ENCODE measurements around the gene ZNF394. TPM values are rescaled to one million over a fixed set of nuclear protein-coding genes. Genes with fewer than 3 reads are reported as not detected.

ZNF394 gene
- total RNA-seq, 1 experiment from 2014 or later = 20.0 TPM

DNA sequence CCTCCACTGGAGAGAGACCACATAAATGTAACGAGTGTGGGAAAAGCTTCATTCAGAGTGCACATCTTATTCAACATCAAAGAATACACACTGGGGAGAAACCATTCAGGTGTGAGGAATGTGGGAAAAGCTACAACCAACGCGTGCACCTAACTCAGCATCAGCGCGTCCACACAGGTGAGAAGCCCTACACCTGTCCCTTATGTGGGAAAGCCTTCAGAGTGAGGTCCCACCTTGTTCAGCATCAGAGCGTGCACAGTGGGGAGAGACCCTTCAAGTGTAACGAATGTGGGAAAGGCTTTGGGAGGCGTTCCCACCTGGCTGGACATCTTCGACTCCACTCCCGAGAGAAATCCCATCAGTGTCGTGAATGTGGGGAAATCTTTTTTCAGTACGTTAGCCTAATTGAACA, 31.3 kb upstream of the ZNF394 start:
- DNase-seq (ENCODE audit: low read depth, low spot score) (no peak), ATAC-seq (no peak)
- Histone ChIP-seq H3K4me3 (ENCODE audit: low read depth in 2 of 2, low read length in 2 of 2) (no peak overlapping the region), H3K9me3 (ENCODE audit: control insufficient read depth, insufficient read depth, low read depth, low read length) (peaks cover 50% of the 10 kb centered on the region), H3K27ac (ENCODE audit: low read length) (no peak overlapping the region), H3K4me1 (ENCODE audit: control insufficient read depth, insufficient read depth, low read length) (no peaks in the 10 kb centered on the region), H3K27me3 (ENCODE audit: control insufficient read depth, insufficient read depth, low read length) (no peaks in the 10 kb centered on the region), H3K36me3 (ENCODE audit: control insufficient read depth, insufficient read depth, low read length) (peaks cover 9% of the 10 kb centered on the region)
- CTCF ChIA-PET = no interaction called here
- intact Hi-C loops (cut with micrococcal nuclease; ENCODE audit: unreplicated experiment) = no loop called here
- TF ChIP-seq POLR2AphosphoS5 (IDR thresholded peaks at IDR 0.05; ENCODE audit: low read depth, low read length) = no peak
- no peak for TF ChIP-seq SIN3A (IDR thresholded peaks at IDR 0.05; ENCODE audit: borderline replicate concordance, insufficient read depth, low read depth, low read length)
- TF ChIP-seq REST (IDR thresholded peaks at IDR 0.05; ENCODE audit: insufficient read depth in 1 of 2, low read depth in 2 of 2, low read length in 1 of 2) = no peak
- TF ChIP-seq TCF7L2 (IDR thresholded peaks at IDR 0.05; ENCODE audit: low read depth, low read length) = no peak
- no peak for TF ChIP-seq CTCF (IDR thresholded peaks at IDR 0.05)
- BruUV-seq (replicated peaks) = no TSS peak
- POLR2A ChIA-PET = no interaction called here
- in situ Hi-C loops (cut with HindIII; ENCODE audit: low pct_unique_long_range_greater_than_20kb, low sequenced_read_pairs) = no loop called here

GRCh38 chr7:99525713-99526440, 25.8 kb upstream of the ZNF394 start:
- Histone ChIP-seq H3K27me3 (ENCODE audit: control insufficient read depth, insufficient read depth, low read length) (no peaks in the 10 kb centered on the region), H3K27ac (ENCODE audit: low read length) (no peak overlapping the region), H3K4me3 (ENCODE audit: low read depth in 2 of 2, low read length in 2 of 2) (no peak overlapping the region), H3K4me1 (ENCODE audit: control insufficient read depth, insufficient read depth, low read length) (no peaks in the 10 kb centered on the region), H3K36me3 (ENCODE audit: control insufficient read depth, insufficient read depth, low read length) (peaks cover 10% of the 10 kb centered on the region; the same call in 1 of the 2 replicates), H3K9me3 (ENCODE audit: control insufficient read depth, insufficient read depth, low read depth, low read length) (peaks cover 28% of the 10 kb centered on the region)
- DNase-seq (ENCODE audit: low read depth, low spot score) = no peak
- ATAC-seq = no peak; the same call in 1 of the 2 replicates
- TF ChIP-seq REST (IDR thresholded peaks at IDR 0.05; ENCODE audit: insufficient read depth in 1 of 2, low read depth in 2 of 2, low read length in 1 of 2) = no peak
- TF ChIP-seq POLR2AphosphoS5 (IDR thresholded peaks at IDR 0.05; ENCODE audit: low read depth, low read length) = no peak
- no peak for TF ChIP-seq TCF7L2 (IDR thresholded peaks at IDR 0.05; ENCODE audit: low read depth, low read length)
- TF ChIP-seq SIN3A (IDR thresholded peaks at IDR 0.05; ENCODE audit: borderline replicate concordance, insufficient read depth, low read depth, low read length) = no peak
- no peak for TF ChIP-seq CTCF (IDR thresholded peaks at IDR 0.05)
- intact Hi-C loops (cut with micrococcal nuclease; ENCODE audit: unreplicated experiment) (no loop called here), in situ Hi-C loops (cut with HindIII; ENCODE audit: low pct_unique_long_range_greater_than_20kb, low sequenced_read_pairs) (no loop called here)
- ChIA-PET CTCF (interaction anchor here (0.7 to 0.9 kb wide), 2 partner anchors 11 to 20 kb away, joined by 3 to 4 read pairs; no protein-coding TSS in a partner anchor), POLR2A (interaction anchor here (0.6 to 0.9 kb wide), 2 partner anchors 10 to 16 kb away, joined by 5 to 6 read pairs; no protein-coding TSS in a partner anchor)
- no TSS peak for BruUV-seq (replicated peaks)

Measured in Panc1 (cell line).